GM06990 (cell line): ENCODE measurements around the gene SHANK1.

ENCODE experiments used
- DNase-seq: peaks from one replicate; pipeline ENCODE4 v3.0.0-alpha.2; 2011; ENCODE audit not compliant: insufficient read length; ENCODE audit errors: extremely low read depth
- H3K27me3 ChIP-seq: replicated peaks from 2 replicates; pipeline ENCODE4 v1.6.0; 2011; ENCODE audit warnings: low read length; ENCODE audit not compliant: control insufficient read depth, insufficient read depth
- H3K36me3 ChIP-seq: 2 replicates; pipeline ENCODE4 v1.5.1; 2011; ENCODE audit warnings: low read length; ENCODE audit not compliant: control insufficient read depth, insufficient read depth
- H3K4me3 ChIP-seq: replicated peaks from 2 replicates; pipeline ENCODE4 v1.5.1; 2011; ENCODE audit warnings: low read depth, mild to moderate bottlenecking, control low read depth, low read length
- CTCF ChIP-seq: IDR thresholded peaks from 2 replicates; pipeline ENCODE4 v1.5.1; 2011; ENCODE audit warnings: low read length, control low read depth, mild to moderate bottlenecking, inconsistent platforms; ENCODE audit not compliant: insufficient read depth, poor library complexity, severe bottlenecking

The SHANK1 gene

GRCh38 chr19:50632151-50632835 lies 87.3 kb downstream of the SHANK1 start:
- DNase-seq = no peak
- TF ChIP-seq CTCF = no peak
- Histone ChIP-seq H3K36me3 (no peaks in the 10 kb centered on the region), H3K27me3 (no peaks in the 10 kb centered on the region), H3K4me3 (no peak overlapping the region)

- Histone ChIP-seq H3K36me3 (no peaks in the 10 kb centered on the region), H3K27me3 (no peaks in the 10 kb centered on the region), H3K4me3 (no peak overlapping the region)
- TF ChIP-seq CTCF = no peak
- DNase-seq = no peak
Measured at GRCh38 chr19:50629801-50630200, 89.8 kb downstream of the SHANK1 start.

- H3K27me3 ChIP-seq = no peaks in the 10 kb centered on the region
- H3K36me3 ChIP-seq = no peaks in the 10 kb centered on the region
- TF ChIP-seq CTCF = no peak
- DNase-seq = no peak
- no peak overlapping the region for H3K4me3 ChIP-seq
Measured at GRCh38 chr19:50629194-50629593, 90.4 kb downstream of the SHANK1 start.

GRCh38 chr19:50628551-50628950 lies 91.1 kb downstream of the SHANK1 start:
- no peak for DNase-seq
- TF ChIP-seq CTCF = no peak
- Histone ChIP-seq H3K36me3 (no peaks in the 10 kb centered on the region), H3K27me3 (no peaks in the 10 kb centered on the region), H3K4me3 (no peak overlapping the region)

- no peak overlapping the region for H3K4me3 ChIP-seq
- no peak for DNase-seq
- no peaks in the 10 kb centered on the region for H3K27me3 ChIP-seq
- no peaks in the 10 kb centered on the region for H3K36me3 ChIP-seq
- TF ChIP-seq CTCF = no peak
Measured at GRCh38 chr19:50628146-50628545, 91.5 kb downstream of the SHANK1 start.

GRCh38 chr19:50626795-50627194 lies 92.8 kb downstream of the SHANK1 start:
- no peaks in the 10 kb centered on the region for H3K36me3 ChIP-seq
- no peaks in the 10 kb centered on the region for H3K27me3 ChIP-seq
- no peak overlapping the region for H3K4me3 ChIP-seq
- DNase-seq = no peak
- no peak for TF ChIP-seq CTCF
